HPDE6-E6E7 (cell line): Measurements from ENCODE around the gene RHEB.
"Not testable (repeated sequence)": the region's sequence is repeated elsewhere in the genome, so short reads cannot be mapped to it uniquely, and the experiment has no call there.

Experiments used
- DNase-seq: peaks from one replicate; pipeline ENCODE4 v3.0.0; 2011; ENCODE audit warnings: missing footprints; ENCODE audit errors: extremely low spot score

RHEB gene

GRCh38 chr7:151519765-151520418 is at the start of gene RHEB:
TSS of gene RHEB (minus strand) at chr7:151519895. CDS start at chr7:151519511, 384 bp downstream.
- peak; percentile 90 for DNase-seq

GRCh38 chr7:151566897-151567320 is 47.2 kb upstream of the RHEB start:
- no peak for DNase-seq

GRCh38 chr7:151565541-151565940 is 45.8 kb upstream of the RHEB start:
- no peak for DNase-seq

GRCh38 chr7:151560243-151560642 is 40.5 kb upstream of the RHEB start:
- DNase-seq: no peak

GRCh38 chr7:151559557-151560183 is 40.0 kb upstream of the RHEB start:
- DNase-seq: no peak

- no peak for DNase-seq
Measured at GRCh38 chr7:151558575-151558974, 38.9 kb upstream of the RHEB start.

- DNase-seq: no peak
Measured at GRCh38 chr7:151556592-151556991, 36.9 kb upstream of the RHEB start.

GRCh38 chr7:151553356-151553755 is 33.7 kb upstream of the RHEB start:
- DNase-seq: no peak

- peak; percentile 87 for DNase-seq
Measured at GRCh38 chr7:151552352-151553028, 32.8 kb upstream of the RHEB start.

- DNase-seq: no peak
Measured at GRCh38 chr7:151551820-151552219, 32.1 kb upstream of the RHEB start.

- DNase-seq: peak; percentile 67
Measured at GRCh38 chr7:151550656-151551286, 31.1 kb upstream of the RHEB start.

GRCh38 chr7:151549644-151550043 is 29.9 kb upstream of the RHEB start:
- no peak for DNase-seq

- DNase-seq: no peak
Measured at GRCh38 chr7:151549083-151549482, 29.4 kb upstream of the RHEB start.

GRCh38 chr7:151544183-151544582 is 24.5 kb upstream of the RHEB start:
- no peak for DNase-seq

GRCh38 chr7:151542606-151543130 is 23.0 kb upstream of the RHEB start:
- no peak for DNase-seq

GRCh38 chr7:151541709-151542499 is 22.2 kb upstream of the RHEB start:
- no peak for DNase-seq

- DNase-seq: no peak
Measured at GRCh38 chr7:151540146-151540545, 20.5 kb upstream of the RHEB start.

GRCh38 chr7:151539088-151539671 is 19.5 kb upstream of the RHEB start:
- DNase-seq: no peak

- DNase-seq: no peak
Measured at GRCh38 chr7:151537818-151538561, 18.3 kb upstream of the RHEB start.

GRCh38 chr7:151536178-151536577 is 16.5 kb upstream of the RHEB start:
- DNase-seq: not testable (repeated sequence)
